Measurements from ENCODE around the gene GPR32.
"Not testable (repeated sequence)": the region's sequence is repeated elsewhere in the genome, so short reads cannot be mapped to it uniquely, and the experiment has no call there.

GRCh38 chr19:50759076-50759475, 11.2 kb upstream of the GPR32 start:
- not testable (repeated sequence) for TF ChIP-seq CTCF (IDR thresholded peaks at IDR 0.05); USF2 (CRISPR knock-in tag; IDR thresholded peaks at IDR 0.05); CREB1 (CRISPR knock-in tag; IDR thresholded peaks at IDR 0.05)
